DMS 273 treated with DMSO at 0.1 percent for 48 hours (cell line): ENCODE measurements around the gene CDC42EP3.

Experiments used
- DNase-seq: peaks from one replicate; lab custom pipeline; 2025; lab: John Stamatoyannopoulos, UW

CDC42EP3 gene

GRCh38 chr2:37671009-37671815, at the start of gene CDC42EP3:
Gene CDC42EP3 (minus strand): TSS chr2:37671642. CDS start chr2:37646587, 25,055 bp downstream.
- DNase-seq = peak; percentile 15

DNA sequence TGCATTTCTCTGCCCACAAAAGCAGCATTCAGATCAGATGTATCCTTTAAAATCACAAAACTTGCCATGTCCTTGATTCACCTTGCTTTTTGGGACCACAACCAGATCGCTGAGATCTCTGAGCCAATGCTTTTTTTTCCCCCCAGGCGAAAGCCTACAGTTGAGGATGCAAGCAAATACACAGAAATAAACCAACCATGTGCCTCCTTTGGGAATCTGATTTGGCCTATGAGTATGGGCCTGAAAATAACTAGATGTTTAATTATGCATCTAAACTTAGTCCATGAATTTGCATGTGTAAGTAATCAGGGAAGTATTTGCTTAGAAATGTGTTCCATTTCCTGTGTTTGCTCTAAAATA, 49.7 kb upstream of the CDC42EP3 start:
- no peak for DNase-seq

- DNase-seq = no peak
Observed at GRCh38 chr2:37720533-37721200, 49.2 kb upstream of the CDC42EP3 start.

DNA sequence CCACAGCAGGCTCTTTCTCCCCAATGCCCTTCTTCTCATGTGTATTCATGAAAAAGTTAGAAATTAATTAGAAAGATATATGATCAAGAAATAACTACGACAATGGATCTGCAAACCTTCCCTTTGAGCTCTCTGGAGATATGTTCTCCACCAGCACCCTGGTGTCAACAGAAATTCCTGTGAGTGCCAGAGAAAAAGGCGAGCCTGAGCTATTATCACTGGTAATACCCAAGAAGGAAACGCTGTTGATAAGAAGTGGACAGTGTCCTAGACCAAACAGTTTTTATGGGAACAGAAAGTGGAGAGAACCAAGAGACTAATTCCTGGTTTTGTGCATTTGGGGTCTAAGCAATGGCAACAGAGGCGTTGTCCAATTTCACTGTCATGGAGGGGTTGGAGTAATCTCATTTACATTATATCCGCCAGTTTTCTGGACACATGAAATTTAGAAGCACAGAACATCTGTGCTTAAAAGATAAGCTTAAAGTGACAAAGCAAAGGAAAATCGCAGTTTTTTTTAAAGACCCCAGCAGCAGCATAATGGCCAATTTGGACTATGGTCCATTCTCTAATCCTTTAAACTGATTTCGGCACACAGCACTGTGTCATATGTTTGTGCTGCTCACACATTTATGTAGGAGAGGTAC, 47.2 kb upstream of the CDC42EP3 start:
- DNase-seq = no peak

GRCh38 chr2:37713258-37713700, 41.8 kb upstream of the CDC42EP3 start:
- DNase-seq = no peak

DNA sequence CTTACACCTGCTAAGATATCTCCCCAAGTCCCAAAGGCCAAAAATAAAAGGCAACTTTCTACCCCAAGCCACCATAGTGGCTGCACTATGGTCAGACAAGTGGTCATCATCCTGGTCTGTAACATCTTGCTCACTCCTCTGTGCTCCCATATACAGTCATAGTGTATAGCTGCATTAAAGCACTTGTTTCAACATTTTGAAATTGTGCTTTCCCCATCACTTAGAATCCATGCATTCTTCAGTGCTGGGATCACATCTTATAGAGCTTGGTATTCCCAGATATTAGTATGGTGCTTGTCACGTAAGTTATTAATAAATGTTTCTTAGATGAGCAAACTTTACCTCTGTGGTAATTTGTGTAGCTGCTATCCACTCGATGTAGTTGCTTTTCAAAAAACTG, 40.4 kb upstream of the CDC42EP3 start:
- no peak for DNase-seq

DNA sequence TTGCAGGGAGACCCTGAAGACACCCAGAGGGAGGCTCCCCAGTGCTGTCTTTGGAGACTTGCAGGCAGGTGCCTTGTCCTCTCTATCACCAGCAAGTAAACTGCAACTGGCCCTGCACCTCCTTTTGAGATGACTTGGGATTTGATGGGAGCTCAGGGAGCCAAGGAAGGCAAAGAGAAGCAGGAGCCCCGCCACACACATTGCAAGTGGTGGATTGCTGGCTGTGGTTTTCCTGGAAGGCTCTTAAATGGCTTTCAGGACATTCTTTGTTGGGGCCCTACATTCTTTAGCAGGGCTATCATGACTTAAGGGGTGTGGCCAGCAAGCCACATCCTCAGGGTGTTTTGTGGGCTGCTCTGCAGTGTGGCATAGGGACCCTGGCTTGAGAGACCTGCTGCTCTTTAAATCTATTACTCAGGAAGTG, 39.9 kb upstream of the CDC42EP3 start:
- DNase-seq = no peak

DNA sequence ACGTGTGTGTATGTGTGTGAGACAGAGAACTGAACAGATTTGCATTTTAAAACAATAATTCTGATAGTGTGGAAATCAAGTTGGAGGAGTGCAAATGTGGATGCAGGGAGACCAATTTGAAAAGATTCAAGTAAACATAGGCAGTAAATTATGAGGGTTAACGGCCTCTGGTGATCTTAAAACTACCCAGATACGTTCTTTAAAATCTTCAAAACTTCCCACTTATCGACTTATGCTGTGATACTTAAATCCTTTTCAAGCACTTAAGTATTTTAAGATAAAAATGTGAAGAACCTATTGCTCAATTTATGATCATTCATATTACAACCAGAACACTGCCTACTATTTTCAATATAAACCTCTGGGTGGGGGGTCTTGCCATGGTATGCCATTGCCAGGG, 37.7 kb upstream of the CDC42EP3 start:
- DNase-seq = no peak

DNA sequence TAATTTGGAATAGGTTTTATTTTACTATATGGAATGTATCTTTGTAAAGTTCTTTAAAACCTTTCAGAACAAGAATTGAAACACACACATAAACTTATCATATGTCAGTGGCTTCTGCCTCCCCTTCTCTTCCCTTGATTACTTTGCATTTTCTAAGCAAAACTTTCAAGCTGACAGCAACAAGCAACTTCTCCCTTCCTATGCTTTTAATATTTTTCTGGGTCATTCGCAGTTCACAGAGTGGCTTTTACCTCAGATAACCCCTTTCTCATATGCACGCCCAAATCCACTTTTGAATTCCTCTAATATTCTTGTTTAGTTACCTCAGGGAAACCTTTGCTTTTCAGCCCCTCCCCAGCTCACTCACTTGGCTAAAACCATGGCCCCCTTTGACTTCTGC, 36.7 kb upstream of the CDC42EP3 start:
- DNase-seq = no peak

DNA sequence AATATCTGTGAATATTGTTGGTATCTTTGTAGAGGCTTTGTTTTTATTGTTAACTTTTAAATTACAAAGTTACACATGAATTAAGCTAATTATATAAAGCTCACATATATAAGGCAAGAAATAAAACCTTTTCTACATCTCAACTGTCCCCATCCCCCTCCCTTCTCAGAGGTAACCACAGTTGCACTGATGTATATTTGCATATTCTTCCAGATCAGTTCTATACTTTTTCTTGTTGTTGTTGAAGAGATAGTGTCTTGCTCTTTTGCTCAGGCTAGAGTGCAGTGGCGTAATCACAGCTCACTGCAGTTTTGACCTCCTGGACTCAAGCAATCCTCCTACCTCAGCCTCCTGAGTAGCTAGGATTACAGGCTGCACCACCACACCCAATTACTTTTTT, 36.0 kb upstream of the CDC42EP3 start:
- DNase-seq = no peak

DNA sequence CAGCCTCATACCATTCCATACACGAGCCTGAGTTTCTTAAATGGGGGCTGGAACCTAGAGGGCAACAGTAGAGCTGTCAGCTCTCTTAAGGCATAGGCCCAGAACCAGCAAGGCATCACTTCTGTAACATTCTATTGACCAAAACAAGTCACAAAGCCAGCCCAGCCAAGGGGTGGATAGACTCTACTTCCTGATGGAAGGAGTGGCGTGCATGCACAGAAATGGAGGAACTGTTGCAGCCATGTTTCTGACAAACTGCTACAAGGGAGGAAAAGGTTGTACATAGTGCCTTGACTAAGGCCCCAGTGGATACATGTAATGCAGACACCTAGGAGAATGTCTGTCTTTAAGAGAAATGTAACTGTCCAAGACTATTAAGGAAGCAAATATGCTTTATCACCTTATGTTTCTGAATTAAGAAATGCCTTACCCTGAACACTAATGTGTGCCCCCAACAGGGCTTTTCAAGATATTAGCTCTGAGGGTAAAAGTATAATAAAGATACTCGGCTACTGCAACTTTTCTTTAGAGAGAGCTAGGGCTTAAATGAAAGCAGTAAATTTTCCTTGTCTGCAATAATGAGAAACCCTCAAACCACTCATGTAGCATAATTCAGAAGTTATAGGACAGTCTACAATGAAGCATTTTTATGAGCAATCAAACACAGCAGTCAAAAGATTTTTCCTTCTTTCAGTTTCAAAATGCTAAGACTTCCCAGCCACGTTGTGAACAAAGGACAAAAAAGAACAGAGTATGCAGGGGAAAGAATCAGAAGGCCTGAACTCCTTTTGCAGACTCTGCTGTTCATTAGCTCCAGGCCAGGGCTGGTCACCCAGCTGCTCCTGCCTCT, 35.1 kb upstream of the CDC42EP3 start:
- no peak for DNase-seq

DNA sequence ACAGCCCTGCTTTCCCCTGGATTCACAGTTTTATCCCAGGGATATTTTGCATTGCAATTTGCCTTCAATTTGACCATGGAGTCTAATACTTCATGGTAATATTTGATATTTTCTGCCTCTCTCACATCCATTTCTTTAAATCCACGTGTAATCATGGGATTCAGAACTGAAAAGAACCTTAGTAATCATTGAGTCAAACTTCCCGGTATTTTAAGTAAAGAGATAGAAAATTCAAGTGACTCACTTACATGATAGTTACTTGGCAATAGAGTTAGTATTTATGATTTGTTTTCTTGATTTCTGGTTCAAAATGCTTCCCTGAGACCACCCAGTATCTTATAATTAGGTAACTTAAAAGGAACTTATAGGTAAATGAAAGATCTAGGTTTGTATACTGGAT, 33.7 kb upstream of the CDC42EP3 start:
- no peak for DNase-seq

DNA sequence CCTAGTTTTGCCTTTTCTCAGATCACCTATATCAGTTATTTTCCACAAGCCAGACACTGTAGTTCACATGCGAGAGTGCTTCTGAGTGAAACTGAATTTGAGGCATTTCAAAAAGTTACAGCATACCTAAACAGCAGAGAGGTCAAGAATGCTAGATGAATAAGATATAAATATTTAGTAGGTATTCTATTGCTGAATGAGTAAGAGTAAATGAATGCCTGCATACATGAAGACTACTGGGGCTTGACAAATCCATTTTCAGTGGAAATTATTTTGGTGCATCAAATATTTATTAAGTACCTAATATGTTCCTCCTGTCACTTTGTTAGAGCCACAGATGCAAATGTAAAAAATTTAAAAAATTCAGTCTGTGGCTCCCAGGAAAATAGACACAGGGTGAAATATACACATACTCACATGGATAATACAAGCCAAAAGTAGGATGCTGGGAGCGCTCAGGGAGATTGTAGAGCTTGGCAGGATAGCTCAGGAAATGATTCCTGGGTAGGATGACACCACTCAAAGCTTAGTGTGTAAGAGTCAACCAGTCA, 27.6 kb upstream of the CDC42EP3 start:
- DNase-seq = no peak

DNA sequence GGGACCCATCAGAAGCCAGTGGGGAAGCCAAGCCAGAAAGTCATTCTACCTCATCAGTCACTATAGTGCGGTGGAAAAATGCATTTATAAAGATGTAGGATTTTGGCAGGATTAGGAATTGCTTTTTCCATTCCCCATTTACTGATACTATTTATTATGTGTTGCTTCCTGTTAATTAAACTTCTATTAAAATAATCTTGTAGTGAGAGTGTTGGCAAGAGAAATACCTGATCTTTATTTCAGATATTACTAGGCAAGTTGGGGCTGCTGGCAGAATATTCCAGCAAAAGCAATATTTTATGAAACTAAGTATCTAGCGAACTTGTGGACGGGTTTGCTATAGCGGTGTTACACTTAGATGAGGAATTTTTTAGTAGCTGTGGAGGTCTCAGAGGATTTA, 23.9 kb upstream of the CDC42EP3 start:
- no peak for DNase-seq

GRCh38 chr2:37692711-37693110, 21.3 kb upstream of the CDC42EP3 start:
- DNase-seq = no peak

DNA sequence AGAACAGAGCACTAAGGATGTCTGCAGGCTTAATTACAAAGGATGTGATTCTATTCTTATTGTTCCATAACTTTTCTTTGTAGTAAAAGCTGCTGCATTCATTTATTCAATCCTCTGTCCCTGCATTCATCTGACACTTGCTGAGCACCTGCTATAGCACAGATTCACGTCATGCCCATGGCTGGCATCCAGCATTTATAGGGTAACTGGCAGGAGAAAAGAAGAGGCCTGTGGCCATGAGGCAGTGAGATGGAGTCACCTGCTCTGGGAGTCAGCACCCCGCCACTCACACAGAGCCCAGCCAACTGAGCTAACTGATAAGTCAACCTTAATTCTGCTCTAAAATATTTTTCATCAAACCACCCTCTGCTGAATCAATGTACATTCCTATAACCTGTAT, 18.3 kb upstream of the CDC42EP3 start:
- DNase-seq = no peak

DNA sequence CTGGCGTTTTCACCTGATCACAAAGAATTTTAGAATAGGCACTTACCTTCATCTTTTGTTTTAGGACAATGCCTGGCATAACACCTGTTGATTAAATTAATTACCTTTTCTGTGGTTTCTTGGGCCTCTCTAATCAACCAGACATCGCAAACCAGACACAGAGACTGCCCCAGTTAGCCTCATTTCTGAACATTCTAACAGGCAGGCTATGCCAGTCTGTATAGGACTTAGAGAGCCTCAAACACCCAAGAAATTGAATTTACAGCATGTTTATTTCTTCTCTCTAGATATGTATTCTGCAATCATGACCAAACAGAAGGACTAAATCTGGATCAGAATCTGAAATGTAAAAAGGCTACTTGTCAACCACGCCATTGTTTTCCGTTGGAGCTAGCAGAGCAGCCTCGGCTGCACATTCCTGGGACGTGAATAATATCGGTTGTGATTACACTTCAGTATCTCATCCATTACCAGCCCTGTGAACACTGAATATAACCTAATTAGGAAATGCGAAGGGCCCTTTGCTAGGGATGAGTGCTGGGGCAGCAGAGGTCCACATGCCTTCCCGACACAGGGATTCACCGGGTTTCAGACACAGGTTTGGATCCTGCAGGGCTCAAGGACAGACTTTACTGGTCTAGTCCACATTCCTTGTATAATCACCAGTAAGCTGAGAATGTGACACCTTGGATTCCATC, 17.5 kb upstream of the CDC42EP3 start:
- no peak for DNase-seq

GRCh38 chr2:37686792-37687526, 15.5 kb upstream of the CDC42EP3 start:
- no peak for DNase-seq

DNA sequence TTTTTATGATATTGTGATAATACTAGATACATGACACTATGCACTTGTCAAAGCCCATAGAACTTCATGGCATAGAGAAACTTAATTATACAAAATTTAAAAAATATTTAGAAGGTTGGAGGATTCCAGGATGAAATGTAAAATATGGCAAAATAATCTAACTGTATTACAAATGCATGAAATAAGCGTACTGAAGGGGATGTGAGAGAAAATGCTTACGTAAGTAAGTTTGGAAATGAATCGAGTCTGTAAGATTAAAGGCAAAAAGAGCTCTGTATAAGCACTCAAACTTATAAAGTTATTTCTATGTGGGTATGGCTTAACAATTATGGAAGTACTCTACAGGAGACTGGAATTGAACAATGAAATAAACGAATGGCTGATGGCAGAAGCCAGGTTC, 13.4 kb upstream of the CDC42EP3 start:
- no peak for DNase-seq
